Ishikawa (cell line): ENCODE data around the gene CDC42BPA.

Source experiments
- CEBPB ChIP-seq: IDR thresholded peaks from 2 replicates; pipeline ENCODE4 v1.6.1; 2012
- CREB1 ChIP-seq: IDR thresholded peaks from 2 replicates; pipeline ENCODE4 v1.6.1; 2012; ENCODE audit warnings: low read depth
- EGR1 ChIP-seq: IDR thresholded peaks from 2 replicates; pipeline ENCODE4 v1.6.1; 2012
- EP300 ChIP-seq: IDR thresholded peaks from 2 replicates; pipeline ENCODE4 v1.6.1; 2012; ENCODE audit warnings: borderline replicate concordance
- FOXM1 ChIP-seq: IDR thresholded peaks from 2 replicates; pipeline ENCODE4 v1.6.1; 2012; ENCODE audit warnings: low read depth, borderline replicate concordance
- NFIC ChIP-seq: IDR thresholded peaks from 2 replicates; pipeline ENCODE4 v1.6.1; 2012
- RAD21 ChIP-seq: IDR thresholded peaks from 2 replicates; pipeline ENCODE4 v1.6.1; 2012; ENCODE audit warnings: low read depth
- TAF1 ChIP-seq: IDR thresholded peaks from 2 replicates; pipeline ENCODE4 v1.6.1; 2012; ENCODE audit warnings: low read depth, mild to moderate bottlenecking
- TCF12 ChIP-seq: IDR thresholded peaks from 2 replicates; pipeline ENCODE4 v1.6.1; 2012; ENCODE audit warnings: low read depth
- TEAD4 ChIP-seq: IDR thresholded peaks from 2 replicates; pipeline ENCODE4 v1.6.1; 2012
- YY1 ChIP-seq: IDR thresholded peaks from 2 replicates; pipeline ENCODE4 v1.6.1; 2012; ENCODE audit warnings: low read depth
- ZBTB7A ChIP-seq: IDR thresholded peaks from 2 replicates; pipeline ENCODE4 v1.6.1; 2012; ENCODE audit warnings: low read depth
- TF ChIP-seq, protein P1 (sequence below): IDR thresholded peaks from 2 replicates; pipeline ENCODE4 v1.6.1; 2012
- TF ChIP-seq, protein P2 (sequence below): IDR thresholded peaks from 2 replicates; pipeline ENCODE4 v1.6.1; 2012; ENCODE audit warnings: low read depth, mild to moderate bottlenecking
- TF ChIP-seq, protein P3 (sequence below): IDR thresholded peaks from 2 replicates; pipeline ENCODE4 v1.6.1; 2012

Gene CDC42BPA

DNA sequence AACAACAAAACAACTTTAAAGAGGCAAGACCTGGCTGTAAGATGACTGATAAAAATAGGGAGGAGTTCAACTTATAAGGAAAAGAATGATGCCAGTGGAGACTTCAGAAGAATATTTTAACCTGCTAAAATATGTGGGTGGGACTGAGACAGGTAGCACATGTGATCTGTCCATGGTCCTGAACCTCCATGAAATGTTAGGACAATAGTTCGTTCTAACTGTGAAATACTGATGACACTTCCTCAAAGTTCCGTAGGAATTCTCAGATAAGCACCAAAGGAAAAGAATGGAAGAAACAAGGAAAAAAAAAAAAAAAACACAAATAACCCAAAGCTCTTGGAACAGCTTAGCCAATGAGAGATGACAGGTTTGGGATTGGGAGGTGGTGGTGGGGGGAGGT, 44.7 kb downstream of the CDC42BPA start:
- TF ChIP-seq FOXM1 (no peak), TEAD4 (no peak), CREB1 (no peak), ZBTB7A (no peak), TCF12 (no peak)
- TF ChIP-seq, protein P1, sequence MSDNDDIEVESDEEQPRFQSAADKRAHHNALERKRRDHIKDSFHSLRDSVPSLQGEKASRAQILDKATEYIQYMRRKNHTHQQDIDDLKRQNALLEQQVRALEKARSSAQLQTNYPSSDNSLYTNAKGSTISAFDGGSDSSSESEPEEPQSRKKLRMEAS: peak; percentile 38; the same call in 1 of the 2 replicates
- TF ChIP-seq, protein P2, sequence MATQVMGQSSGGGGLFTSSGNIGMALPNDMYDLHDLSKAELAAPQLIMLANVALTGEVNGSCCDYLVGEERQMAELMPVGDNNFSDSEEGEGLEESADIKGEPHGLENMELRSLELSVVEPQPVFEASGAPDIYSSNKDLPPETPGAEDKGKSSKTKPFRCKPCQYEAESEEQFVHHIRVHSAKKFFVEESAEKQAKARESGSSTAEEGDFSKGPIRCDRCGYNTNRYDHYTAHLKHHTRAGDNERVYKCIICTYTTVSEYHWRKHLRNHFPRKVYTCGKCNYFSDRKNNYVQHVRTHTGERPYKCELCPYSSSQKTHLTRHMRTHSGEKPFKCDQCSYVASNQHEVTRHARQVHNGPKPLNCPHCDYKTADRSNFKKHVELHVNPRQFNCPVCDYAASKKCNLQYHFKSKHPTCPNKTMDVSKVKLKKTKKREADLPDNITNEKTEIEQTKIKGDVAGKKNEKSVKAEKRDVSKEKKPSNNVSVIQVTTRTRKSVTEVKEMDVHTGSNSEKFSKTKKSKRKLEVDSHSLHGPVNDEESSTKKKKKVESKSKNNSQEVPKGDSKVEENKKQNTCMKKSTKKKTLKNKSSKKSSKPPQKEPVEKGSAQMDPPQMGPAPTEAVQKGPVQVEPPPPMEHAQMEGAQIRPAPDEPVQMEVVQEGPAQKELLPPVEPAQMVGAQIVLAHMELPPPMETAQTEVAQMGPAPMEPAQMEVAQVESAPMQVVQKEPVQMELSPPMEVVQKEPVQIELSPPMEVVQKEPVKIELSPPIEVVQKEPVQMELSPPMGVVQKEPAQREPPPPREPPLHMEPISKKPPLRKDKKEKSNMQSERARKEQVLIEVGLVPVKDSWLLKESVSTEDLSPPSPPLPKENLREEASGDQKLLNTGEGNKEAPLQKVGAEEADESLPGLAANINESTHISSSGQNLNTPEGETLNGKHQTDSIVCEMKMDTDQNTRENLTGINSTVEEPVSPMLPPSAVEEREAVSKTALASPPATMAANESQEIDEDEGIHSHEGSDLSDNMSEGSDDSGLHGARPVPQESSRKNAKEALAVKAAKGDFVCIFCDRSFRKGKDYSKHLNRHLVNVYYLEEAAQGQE: peak; percentile 87

DNA sequence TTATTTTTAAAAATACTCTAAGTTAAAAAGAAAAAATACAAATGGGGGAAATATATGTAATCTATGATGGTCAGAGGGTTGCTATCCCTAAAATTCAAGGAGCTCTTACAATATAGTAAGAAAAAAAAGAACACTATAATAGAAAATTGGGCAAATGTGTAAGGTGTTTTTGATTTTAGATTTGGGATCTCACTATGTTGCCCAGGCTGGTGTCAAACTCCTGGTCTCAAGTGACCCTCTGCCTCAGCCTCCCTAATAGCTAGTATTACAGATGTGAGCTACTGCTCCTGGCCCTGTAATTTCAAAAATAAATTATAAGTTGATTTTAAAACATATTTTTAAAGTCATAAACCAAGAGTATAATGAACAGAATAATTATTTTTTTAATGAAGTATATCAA, 45.9 kb downstream of the CDC42BPA start:
- TF ChIP-seq, protein P3, sequence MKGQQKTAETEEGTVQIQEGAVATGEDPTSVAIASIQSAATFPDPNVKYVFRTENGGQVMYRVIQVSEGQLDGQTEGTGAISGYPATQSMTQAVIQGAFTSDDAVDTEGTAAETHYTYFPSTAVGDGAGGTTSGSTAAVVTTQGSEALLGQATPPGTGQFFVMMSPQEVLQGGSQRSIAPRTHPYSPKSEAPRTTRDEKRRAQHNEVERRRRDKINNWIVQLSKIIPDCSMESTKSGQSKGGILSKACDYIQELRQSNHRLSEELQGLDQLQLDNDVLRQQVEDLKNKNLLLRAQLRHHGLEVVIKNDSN: no peak
- TF ChIP-seq NFIC: no peak
- no peak for TF ChIP-seq TEAD4
- TF ChIP-seq TAF1: no peak
- TF ChIP-seq EP300: no peak
- TF ChIP-seq CEBPB: no peak
- TF ChIP-seq, protein P2: no peak
- no peak for TF ChIP-seq ZBTB7A
- no peak for TF ChIP-seq YY1
- no peak for TF ChIP-seq CREB1
- TF ChIP-seq, protein P1: no peak
- TF ChIP-seq RAD21: no peak
- no peak for TF ChIP-seq TCF12
- TF ChIP-seq EGR1: no peak
- no peak for TF ChIP-seq FOXM1

DNA sequence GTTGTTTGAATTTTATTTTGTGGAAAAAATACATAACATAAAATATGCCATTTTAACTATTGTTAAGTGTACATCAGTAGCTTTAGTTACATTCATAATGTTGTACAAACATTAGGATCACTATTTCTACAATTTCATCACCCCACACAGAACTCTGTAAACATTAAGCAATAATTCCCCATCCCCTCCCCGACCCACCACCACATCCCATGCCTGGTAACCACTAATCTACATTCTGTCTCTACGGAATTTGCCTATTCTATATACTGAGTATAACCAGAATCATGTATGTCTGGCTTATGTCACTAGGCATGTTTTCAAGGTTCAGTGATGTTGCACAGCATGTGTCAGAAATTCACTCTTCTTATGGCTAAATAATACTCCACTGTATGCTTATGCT, 47.7 kb downstream of the CDC42BPA start:
- no peak for TF ChIP-seq FOXM1
- TF ChIP-seq EGR1: no peak
- TF ChIP-seq CEBPB: no peak
- TF ChIP-seq NFIC: no peak
- TF ChIP-seq RAD21: no peak
- TF ChIP-seq, protein P2: no peak
- no peak for TF ChIP-seq EP300
- no peak for TF ChIP-seq CREB1
- TF ChIP-seq, protein P1: no peak
- TF ChIP-seq TEAD4: no peak
- no peak for TF ChIP-seq ZBTB7A
- TF ChIP-seq YY1: no peak

DNA sequence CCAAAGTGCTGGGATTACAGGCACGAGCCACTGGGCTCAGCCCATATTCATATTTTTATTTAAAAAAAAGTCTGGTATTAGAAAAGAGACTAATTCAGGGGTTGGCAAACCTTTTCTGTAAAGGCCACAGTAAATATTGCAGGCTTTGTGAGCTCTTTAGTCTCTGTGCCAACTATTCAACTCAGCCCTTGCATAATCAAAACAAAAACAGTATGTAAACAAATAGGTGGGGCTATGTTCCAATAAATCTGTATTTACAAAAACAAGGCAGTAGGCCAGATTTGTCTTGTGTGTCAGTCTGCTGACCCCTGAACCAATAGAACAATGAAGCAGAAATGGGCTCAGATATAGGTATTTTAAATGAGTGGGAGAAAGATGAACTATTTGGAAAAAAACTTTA, 49.3 kb downstream of the CDC42BPA start:
- TF ChIP-seq YY1 (no peak), TEAD4 (no peak), CEBPB (no peak), EGR1 (no peak), CREB1 (no peak), NFIC (no peak), RAD21 (no peak)
- TF ChIP-seq, protein P1: no peak
- TF ChIP-seq, protein P3: no peak
- TF ChIP-seq, protein P2: no peak
